DLD1 (cell line): ENCODE data around the gene FOXM1.
"Not testable (repeated sequence)": the region's sequence is repeated elsewhere in the genome, so short reads cannot be mapped to it uniquely, and the experiment has no call there.

Experiments
- in situ Hi-C: cut with HindIII; loops from 2 replicates; pipeline ENCODE4 v1.10.0; 2017; ENCODE audit warnings: low sequenced_read_pairs

The FOXM1 gene

GRCh38 chr12:2884810-2885209 is 7.8 kb upstream of the FOXM1 start:
- in situ Hi-C loops: no loop called here

DNA sequence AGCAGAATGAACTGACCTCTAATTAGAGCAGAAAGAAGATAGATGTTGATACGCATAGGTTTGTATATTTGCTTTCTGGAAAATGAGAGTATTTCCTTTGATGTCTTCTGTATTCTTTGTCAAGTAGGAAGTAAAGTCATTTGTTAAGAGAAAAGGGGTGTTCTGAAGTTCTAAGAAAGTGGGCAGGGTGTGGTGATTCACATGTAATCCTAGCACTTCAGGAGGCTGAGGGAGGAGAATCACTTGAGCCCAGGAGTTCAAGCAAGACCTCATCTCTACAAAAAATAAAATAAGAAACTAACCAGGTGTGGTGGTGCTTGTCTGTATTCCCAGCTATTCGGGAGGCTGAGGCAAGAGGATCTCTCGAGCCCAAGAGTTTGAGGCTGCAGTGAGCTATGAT is 2.9 kb upstream of the FOXM1 start:
- in situ Hi-C loops: no loop called here

GRCh38 chr12:2877953-2878732 is 1.2 kb upstream of the FOXM1 start:
- in situ Hi-C loops: no loop called here

DNA sequence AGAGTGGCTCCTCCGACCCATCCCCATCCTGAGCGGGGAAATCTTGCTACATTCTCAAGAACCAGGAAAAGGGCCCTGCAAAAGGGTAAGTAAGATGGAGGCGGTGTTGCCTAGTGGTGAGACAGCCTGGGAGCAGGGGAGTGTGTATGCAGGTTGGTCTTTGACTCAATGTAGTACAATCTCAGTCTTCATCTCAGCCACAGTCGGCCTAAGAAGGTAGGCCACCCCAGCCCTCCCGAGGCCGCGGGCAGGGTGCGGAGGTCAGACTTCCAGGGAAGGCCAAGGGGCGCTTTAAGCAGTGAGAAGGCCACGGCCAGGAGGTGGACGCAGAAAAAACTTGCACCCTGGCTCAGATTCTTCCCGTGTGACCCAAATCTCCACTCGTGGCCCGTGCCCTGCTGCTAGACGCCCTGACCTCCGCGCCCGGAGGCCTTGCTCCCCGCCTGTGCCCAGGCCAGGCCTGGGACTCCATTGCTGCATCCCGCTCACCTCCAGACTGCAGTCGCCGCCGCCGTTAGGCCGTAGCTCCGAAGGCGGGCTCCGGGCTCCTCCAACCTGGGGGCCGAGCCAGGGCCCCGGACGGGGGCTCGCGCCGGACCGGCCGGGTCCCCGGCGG is 435 bp downstream of the FOXM1 start:
- in situ Hi-C loops: no loop called here

DNA sequence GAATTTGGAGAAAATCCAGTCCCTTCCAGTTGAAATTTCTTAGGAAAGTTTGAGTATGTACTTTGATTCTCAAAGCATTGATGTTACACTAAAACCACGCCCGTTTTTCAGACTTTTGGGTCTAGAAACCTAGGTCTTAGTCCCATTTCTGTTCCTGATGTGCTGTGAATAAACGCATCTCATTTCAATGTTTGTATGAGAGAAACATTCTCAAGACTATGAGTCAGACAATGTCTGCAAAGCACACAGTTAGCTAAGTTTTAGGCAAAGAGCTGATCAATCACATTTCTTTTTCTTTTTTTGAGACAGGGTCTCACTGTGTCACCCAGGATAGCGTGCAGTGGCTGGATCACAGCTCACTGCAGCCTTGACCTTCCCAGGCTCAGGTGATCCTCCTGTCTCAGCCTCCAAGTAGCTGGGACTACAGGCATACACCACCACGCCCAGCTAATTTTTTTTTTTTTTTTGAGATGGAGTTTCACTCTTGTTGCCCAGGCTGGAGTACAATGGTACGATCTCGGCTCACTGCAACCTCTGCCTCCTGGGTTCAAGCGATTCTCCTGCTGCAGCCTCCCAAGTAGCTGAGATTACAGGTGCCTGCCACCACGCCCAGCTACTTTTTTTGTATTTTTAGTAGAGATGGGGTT is 7.9 kb downstream of the FOXM1 start:
- in situ Hi-C loops: not testable (repeated sequence)

DNA sequence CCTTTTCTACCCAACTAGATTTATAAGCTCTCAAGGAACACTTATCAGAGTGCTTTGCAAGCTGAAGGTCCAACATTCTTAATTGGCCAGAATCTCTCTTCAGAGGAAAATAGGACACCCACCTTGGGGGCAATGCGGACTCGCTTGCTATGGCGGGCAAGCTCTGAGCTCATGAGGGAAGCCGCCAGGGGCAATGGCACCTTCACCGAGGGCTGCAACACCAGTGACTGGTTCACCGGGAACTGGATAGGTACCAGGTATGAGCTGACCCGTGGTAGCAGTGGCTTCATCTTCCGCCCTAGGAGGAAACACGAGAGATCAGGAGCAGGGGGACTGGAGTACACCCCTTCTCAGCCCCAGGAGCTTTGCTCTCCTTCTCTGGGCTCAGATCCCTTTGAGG is 12.8 kb downstream of the FOXM1 start:
- in situ Hi-C loops: no loop called here

DNA sequence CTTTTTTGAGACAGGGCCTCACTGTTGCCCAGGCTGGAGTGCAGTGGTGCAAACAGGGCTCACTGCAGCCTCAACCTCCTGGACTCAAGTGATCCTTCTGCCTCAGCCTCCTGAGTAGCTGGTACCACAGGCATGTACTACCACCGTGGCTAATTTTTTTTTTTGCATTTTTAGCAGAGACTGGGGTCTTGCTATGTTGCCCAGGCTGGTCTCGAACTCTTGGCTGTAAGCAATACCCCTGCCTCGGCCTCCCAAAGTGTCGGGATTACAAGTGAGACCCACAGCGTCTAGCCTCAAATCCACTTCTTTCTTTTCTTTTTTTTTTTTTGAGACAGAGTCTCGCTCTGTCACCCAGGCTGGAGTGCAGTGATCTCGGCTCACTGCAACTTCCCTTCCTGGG is 13.6 kb downstream of the FOXM1 start:
- in situ Hi-C loops: not testable (repeated sequence)

DNA sequence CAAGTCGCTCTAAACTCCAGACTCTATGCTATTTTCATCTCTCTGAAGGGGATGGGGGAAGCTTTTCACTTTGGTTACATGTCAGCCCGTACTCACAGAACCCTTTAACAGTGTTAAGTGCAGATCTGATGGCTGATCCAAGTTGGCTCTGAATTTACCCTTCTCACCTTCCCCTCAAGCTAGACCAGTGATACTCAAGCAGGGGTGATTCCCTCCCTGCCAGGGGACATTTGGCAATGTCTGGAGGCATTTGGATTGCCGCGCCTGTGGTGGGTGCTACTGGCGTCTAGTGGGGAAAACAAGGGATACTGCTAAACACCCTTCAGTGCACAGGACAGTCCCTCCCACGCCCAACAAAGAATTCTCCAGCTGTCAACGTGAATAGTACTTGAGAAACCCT is 14.1 kb downstream of the FOXM1 start:
- in situ Hi-C loops: no loop called here

- in situ Hi-C loops: no loop called here
Measured at GRCh38 chr12:2860170-2860569, 16.8 kb downstream of the FOXM1 start.

- in situ Hi-C loops: no loop called here
Measured at GRCh38 chr12:2858944-2859421, 18.0 kb downstream of the FOXM1 start.

DNA sequence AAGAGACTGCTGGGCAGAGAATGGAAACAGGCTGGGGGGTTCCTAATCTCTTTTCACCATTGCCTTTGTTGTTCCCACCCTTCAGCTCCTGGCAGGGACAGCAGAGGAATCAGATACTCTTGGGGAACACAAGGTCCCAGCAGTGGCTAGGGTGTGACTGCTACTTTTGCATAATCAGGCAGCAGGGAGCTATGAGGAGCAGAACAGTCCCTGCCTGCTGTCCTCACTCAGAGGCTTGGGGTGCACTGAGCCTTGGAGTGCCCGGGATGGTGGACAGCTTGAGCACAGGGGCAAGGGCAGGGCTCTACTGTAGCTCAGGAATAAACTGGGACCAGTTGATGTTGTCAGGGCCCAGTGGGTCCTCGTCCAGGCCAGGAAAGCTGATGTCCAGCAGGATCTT is 18.6 kb downstream of the FOXM1 start:
- in situ Hi-C loops: no loop called here

- in situ Hi-C loops: no loop called here
Measured at GRCh38 chr12:2857576-2857975, 19.4 kb downstream of the FOXM1 start.

DNA sequence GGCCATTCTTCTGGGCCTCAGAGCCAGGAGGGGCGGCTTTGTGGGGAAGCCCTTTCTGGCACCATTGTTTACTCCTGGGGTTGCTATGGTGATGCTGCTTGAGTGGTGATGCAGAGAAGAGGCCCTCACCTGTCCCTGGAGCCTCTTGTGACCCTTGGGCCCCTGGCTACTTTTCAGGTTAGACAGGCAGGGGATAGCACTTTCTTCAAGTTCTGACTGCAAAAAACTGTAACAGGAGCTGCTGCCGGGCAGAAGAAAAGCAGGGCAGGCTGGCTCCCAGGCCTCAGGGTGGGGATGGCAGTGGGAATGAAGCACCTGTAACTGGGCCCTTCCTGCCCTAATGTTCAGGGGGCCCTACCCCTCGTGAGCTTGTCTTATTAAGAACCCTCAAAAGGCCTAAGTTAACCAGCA is 19.9 kb downstream of the FOXM1 start, which contains the start of gene TEX52:
Gene TEX52 (minus strand): TSS at position 19 of the 411 bp plus-strand sequence. CDS start 13 bp downstream, at position 6.
- in situ Hi-C loops: no loop called here

GRCh38 chr12:2856051-2856450 is 20.9 kb downstream of the FOXM1 start:
- in situ Hi-C loops: no loop called here

DNA sequence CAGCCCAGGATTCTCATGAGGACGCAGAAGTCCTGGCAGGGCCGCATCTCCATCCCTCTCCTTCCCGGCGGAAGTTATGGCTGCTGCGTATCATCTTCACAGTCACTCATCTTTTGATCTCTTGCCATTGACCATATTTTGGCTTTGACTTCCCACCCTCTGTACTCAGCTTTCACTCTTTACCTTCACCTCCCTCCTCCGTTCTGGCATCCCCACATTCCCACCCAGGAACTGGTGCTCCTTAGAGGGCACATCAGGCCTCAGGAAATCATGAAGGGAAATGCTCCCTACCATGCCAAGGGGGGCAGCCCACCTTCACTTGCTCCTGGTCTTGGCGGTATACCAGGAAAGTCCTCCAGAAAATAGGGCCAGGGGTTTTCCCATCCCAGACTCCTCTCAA is 21.4 kb downstream of the FOXM1 start:
- in situ Hi-C loops: no loop called here

- in situ Hi-C loops: no loop called here
Measured at GRCh38 chr12:2854669-2855453, 22.1 kb downstream of the FOXM1 start.

GRCh38 chr12:2853626-2854025 is 23.3 kb downstream of the FOXM1 start:
- in situ Hi-C loops: no loop called here

GRCh38 chr12:2851931-2852330 is 25.0 kb downstream of the FOXM1 start:
- in situ Hi-C loops: no loop called here

DNA sequence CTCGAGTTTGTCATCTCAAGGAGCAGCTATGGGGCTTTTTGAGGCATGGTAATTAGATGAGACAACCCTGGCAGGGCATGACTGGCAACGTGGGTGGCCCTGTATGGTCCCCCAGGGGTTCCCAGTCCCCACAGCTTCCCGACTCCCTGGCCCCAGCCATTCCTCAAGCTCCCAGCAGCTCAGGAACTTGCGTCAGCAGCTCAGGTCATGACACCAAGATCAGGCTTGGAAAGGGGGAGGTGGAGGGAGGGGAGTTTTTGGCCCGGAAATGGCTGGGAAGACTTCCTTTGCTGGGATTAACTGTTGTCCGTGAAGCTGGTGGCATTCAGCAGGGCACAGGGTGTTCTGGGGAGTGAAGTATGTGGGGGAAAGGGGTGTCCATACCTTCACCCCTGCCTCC is 31.7 kb downstream of the FOXM1 start:
- in situ Hi-C loops: no loop called here

- in situ Hi-C loops: no loop called here
Measured at GRCh38 chr12:2844786-2845185, 32.2 kb downstream of the FOXM1 start.

- in situ Hi-C loops: no loop called here
Measured at GRCh38 chr12:2842948-2843347, 34.0 kb downstream of the FOXM1 start.
